Mesenchymal stem cell (in vitro differentiated cells and primary cell): ENCODE measurements around the gene GNG7.
"Not testable (repeated sequence)": the region's sequence is repeated elsewhere in the genome, so short reads cannot be mapped to it uniquely, and the experiment has no call there.

Source experiments
- DNase-seq: peaks from one replicate; pipeline ENCODE4 v3.0.0-alpha.2; 2013
- H2AFZ ChIP-seq: one replicate; pipeline ENCODE4 v1.6.1; 2013; ENCODE audit warnings: low read depth, mild to moderate bottlenecking, control low read depth, inconsistent platforms, low read length, moderate library complexity
- H2AK5ac ChIP-seq: 2 replicates; pipeline ENCODE4 v1.6.1; 2013; ENCODE audit warnings: low read length, moderate library complexity, mild to moderate bottlenecking, inconsistent platforms; ENCODE audit not compliant: severe bottlenecking
- H2BK120ac ChIP-seq: one replicate; pipeline ENCODE4 v1.6.1; 2013; ENCODE audit warnings: low read depth, mild to moderate bottlenecking, inconsistent platforms, low read length, moderate library complexity
- H2BK12ac ChIP-seq, 2 experiments: one replicate each; pipeline ENCODE4 v1.6.1; 2013; ENCODE audit warnings: inconsistent platforms in 2 of 2, low read length in 2 of 2, mild to moderate bottlenecking in 2 of 2, moderate library complexity in 2 of 2, control low read depth in 1 of 2
- H2BK15ac ChIP-seq: one replicate; pipeline ENCODE4 v1.6.1; 2013; ENCODE audit warnings: mild to moderate bottlenecking, low read depth, inconsistent platforms; ENCODE audit not compliant: poor library complexity, severe bottlenecking
- H2BK5ac ChIP-seq: 2 replicates; pipeline ENCODE4 v1.6.1; 2013; ENCODE audit warnings: low read depth, mild to moderate bottlenecking, low read length, control low read depth, inconsistent platforms; ENCODE audit not compliant: poor library complexity, severe bottlenecking
- H3K14ac ChIP-seq, 2 experiments: one replicate each; pipeline ENCODE4 v1.6.1; 2013; ENCODE audit warnings: inconsistent platforms in 2 of 2, low read length in 2 of 2, control low read depth in 1 of 2, mild to moderate bottlenecking in 1 of 2, moderate library complexity in 1 of 2
- H3K18ac ChIP-seq, 2 experiments: one replicate each; pipeline ENCODE4 v1.6.1; 2013; ENCODE audit warnings: inconsistent platforms in 2 of 2, low read length in 2 of 2, control low read depth in 1 of 2, low read depth in 1 of 2, mild to moderate bottlenecking in 1 of 2
- H3K23ac ChIP-seq, 2 experiments: one replicate each; pipeline ENCODE4 v1.6.1; 2013; ENCODE audit warnings: inconsistent platforms in 2 of 2, low read length in 2 of 2, mild to moderate bottlenecking in 2 of 2, moderate library complexity in 2 of 2, control low read depth in 1 of 2
- H3K27ac ChIP-seq: 2 replicates; pipeline ENCODE4 v1.5.1; 2013; ENCODE audit warnings: mild to moderate bottlenecking, moderate library complexity, low read length, control low read depth, inconsistent platforms; ENCODE audit not compliant: poor library complexity, severe bottlenecking
- H3K27me3 ChIP-seq, 2 experiments: 2 replicates each; pipeline versions ENCODE4 v1.6.1 to v1.7.0; 2013; ENCODE audit warnings: low read length in 2 of 2, mild to moderate bottlenecking in 2 of 2, moderate library complexity in 2 of 2, control low read depth in 1 of 2, inconsistent platforms in 1 of 2; ENCODE audit not compliant: control insufficient read depth in 1 of 2, insufficient read depth in 1 of 2
- H3K36me3 ChIP-seq, 2 experiments: 2 replicates each; pipeline versions ENCODE4 v1.6.1 to v1.7.0; 2013; ENCODE audit warnings: low read length in 2 of 2, control low read depth in 1 of 2, inconsistent platforms in 1 of 2, low read depth in 1 of 2, mild to moderate bottlenecking in 1 of 2; ENCODE audit not compliant: insufficient read depth in 2 of 2, control insufficient read depth in 1 of 2
- H3K4ac ChIP-seq, 2 experiments: one replicate each; pipeline ENCODE4 v1.6.1; 2013; ENCODE audit warnings: inconsistent platforms in 2 of 2, low read length in 2 of 2, mild to moderate bottlenecking in 2 of 2, moderate library complexity in 2 of 2, control low read depth in 1 of 2, low read depth in 1 of 2
- H3K4me1 ChIP-seq: 2 replicates; pipeline ENCODE4 v1.6.1; 2013; ENCODE audit warnings: low read depth, low read length, control low read depth; ENCODE audit not compliant: control insufficient read depth, insufficient read depth
- H3K4me2 ChIP-seq: 2 replicates; pipeline ENCODE4 v1.6.1; 2013; ENCODE audit warnings: low read length, mild to moderate bottlenecking, inconsistent platforms; ENCODE audit not compliant: poor library complexity, severe bottlenecking
- H3K4me3 ChIP-seq, 2 experiments: 2 replicates each; pipeline versions ENCODE4 v1.5.1 to v1.7.0; 2013; ENCODE audit warnings: low read length in 2 of 2, mild to moderate bottlenecking in 2 of 2, control low read depth in 1 of 2, low read depth in 1 of 2; ENCODE audit not compliant: insufficient read depth in 1 of 2
- H3K79me1 ChIP-seq: replicated peaks from 2 replicates; pipeline ENCODE4 v1.6.1; 2013; ENCODE audit warnings: mild to moderate bottlenecking, control low read depth, low read length, inconsistent platforms; ENCODE audit not compliant: poor library complexity, severe bottlenecking
- H3K9ac ChIP-seq: 2 replicates; pipeline ENCODE4 v1.7.0; 2013; ENCODE audit warnings: mild to moderate bottlenecking, low read length, moderate library complexity
- H3K9me3 ChIP-seq: 2 replicates; pipeline ENCODE4 v1.7.0; 2013; ENCODE audit warnings: mild to moderate bottlenecking, low read length; ENCODE audit not compliant: control insufficient read depth
- H4K8ac ChIP-seq: one replicate; pipeline ENCODE4 v1.6.1; 2013; ENCODE audit warnings: inconsistent platforms, mild to moderate bottlenecking, low read length, moderate library complexity
- H4K91ac ChIP-seq: one replicate; pipeline ENCODE4 v1.6.1; 2013; ENCODE audit warnings: mild to moderate bottlenecking, low read length, inconsistent platforms
- WGBS: methylation state at CpG from one replicate; pipeline ENCODE4 v1.1.7; 2013; ENCODE audit warnings: mixed read lengths; 5-methylcytosine and 5-hydroxymethylcytosine counted together

The GNG7 gene

DNA sequence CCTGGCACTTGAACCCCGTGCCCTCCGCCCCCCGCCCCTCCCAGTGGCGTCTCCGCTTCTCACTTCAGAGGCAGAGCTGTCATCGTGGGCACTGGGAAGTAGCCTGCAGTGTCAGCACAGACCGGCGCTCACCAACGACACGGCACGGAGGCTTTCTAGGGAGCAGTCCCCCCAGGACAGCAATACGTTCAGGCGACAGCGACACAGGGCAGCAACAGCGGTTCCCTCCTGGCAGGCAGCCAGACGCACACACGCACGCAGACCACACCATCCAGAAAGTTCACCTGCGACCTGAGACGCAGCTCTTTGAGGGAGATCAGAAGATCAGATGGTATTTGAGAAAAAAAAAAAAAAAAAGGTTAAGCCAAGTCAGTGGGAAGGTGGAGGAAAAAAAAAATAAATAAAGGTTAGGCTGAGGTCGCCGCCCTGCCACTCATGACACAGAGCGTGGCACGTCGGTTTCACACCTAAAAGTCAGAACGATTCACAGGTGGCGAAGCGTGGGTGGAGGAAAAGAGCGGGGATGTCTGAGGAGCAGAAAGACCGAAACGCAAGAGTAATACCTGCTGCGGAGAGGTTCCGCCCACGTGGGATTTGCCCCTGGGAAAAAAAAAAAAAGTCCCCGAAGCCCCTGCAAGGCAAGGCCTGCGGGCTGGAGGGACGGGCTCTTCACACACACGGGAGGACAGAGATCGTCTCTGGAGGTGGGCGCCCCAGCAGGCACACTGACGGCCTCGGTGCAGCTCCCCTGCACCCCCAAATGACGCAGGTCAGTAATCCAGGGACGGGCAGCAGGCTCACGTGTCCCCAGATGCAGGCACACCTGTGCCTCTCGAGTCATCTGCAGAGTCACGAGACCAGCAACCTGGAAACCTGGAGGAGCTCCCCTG is 94.5 kb downstream of the GNG7 start:
- peaks cover 5 to 22% of the 10 kb centered on the region in 2 experiments for H3K27me3 ChIP-seq
- H2BK120ac ChIP-seq = no peak overlapping the region
- H4K91ac ChIP-seq = no peak overlapping the region
- H4K8ac ChIP-seq = no peak overlapping the region
- H2AK5ac ChIP-seq = no peak overlapping the region
- no peak overlapping the region for H2BK15ac ChIP-seq
- no peak overlapping the region for H3K4me2 ChIP-seq
- H3K36me3 ChIP-seq = no peaks in the 10 kb centered on the region
- H3K9ac ChIP-seq = no peak overlapping the region
- no peak for DNase-seq
- H2AFZ ChIP-seq = no peak overlapping the region
- H3K27ac ChIP-seq = no peak overlapping the region
- WGBS = 80% methylated on average over 47 of the region's 47 CpGs
- no peak overlapping the region for H2BK5ac ChIP-seq
- H3K23ac ChIP-seq = no peak overlapping the region
- H3K4me1 ChIP-seq = peaks cover 10% of the 10 kb centered on the region
- H3K18ac ChIP-seq = no peak overlapping the region
- H3K4me3 ChIP-seq = no peak overlapping the region
- H3K14ac ChIP-seq = no peak overlapping the region
- H3K4ac ChIP-seq = no peak overlapping the region
- H3K79me1 ChIP-seq = no peaks in the 10 kb centered on the region
- H3K9me3 ChIP-seq = no peaks in the 10 kb centered on the region
- H2BK12ac ChIP-seq = no peak overlapping the region

DNA sequence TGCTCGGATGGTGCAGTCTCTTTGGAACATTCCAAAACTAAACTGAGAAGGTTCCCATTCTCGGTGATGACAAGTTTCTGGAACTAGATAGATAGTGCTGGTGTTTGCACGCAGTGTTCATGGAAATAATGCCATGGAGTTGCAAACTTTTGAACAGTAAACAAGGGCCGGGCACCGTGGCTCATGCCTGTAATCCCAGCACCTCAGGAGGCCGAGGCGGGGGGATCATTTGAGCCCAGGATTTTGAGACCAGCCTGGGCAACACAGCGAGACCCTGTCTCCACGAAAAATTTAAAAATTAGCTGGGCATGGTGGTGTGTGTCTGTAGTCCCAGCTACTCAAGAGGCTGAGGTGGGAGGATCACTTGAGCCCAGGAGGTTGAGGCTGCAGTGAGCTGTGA is 95.7 kb downstream of the GNG7 start:
- not testable (repeated sequence) for DNase-seq, H3K27ac ChIP-seq, H3K9me3 ChIP-seq, H2AK5ac ChIP-seq, H2BK15ac ChIP-seq, H3K4me3 ChIP-seq, H3K4ac ChIP-seq, H3K14ac ChIP-seq, H3K4me2 ChIP-seq, H3K79me1 ChIP-seq, H3K36me3 ChIP-seq, H3K9ac ChIP-seq, H3K23ac ChIP-seq, H4K91ac ChIP-seq, H3K18ac ChIP-seq, H2BK5ac ChIP-seq, H2BK120ac ChIP-seq, H4K8ac ChIP-seq, H2BK12ac ChIP-seq, H2AFZ ChIP-seq
- H3K27me3 ChIP-seq = peaks cover 5 to 22% of the 10 kb centered on the region in 2 experiments
- 91% methylated on average over 9 of the region's 9 CpGs for WGBS
- peaks cover 11% of the 10 kb centered on the region for H3K4me1 ChIP-seq

DNA sequence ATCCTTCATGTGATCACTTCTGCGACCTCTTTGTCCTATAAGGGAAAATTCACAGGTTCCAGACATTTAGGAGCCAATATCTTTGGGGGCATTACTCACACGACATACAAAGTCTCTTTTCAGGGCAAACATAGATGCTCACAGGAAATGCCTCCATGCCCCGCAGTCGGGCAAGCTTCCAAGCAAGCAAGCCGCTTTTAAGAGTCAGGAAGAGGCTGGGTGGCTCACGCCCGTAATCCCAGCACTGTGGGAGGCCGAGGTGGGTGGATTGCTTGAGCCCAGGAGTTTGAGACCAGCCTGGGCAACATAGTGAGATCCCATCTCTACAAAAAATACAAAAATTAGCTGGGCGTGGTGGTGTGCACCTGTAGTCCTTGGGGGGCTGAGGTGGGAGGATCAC is 96.6 kb downstream of the GNG7 start:
- 84% methylated on average over 8 of the region's 9 CpGs for WGBS
- H3K27ac ChIP-seq, H3K4me1 ChIP-seq, H3K23ac ChIP-seq, H3K36me3 ChIP-seq, H3K4me2 ChIP-seq, H3K14ac ChIP-seq, H3K9me3 ChIP-seq, DNase-seq, H2BK15ac ChIP-seq, H3K9ac ChIP-seq, H3K18ac ChIP-seq, H4K8ac ChIP-seq, H2AFZ ChIP-seq, H2BK12ac ChIP-seq, H3K4me3 ChIP-seq, H2BK5ac ChIP-seq, H2BK120ac ChIP-seq, H2AK5ac ChIP-seq, H4K91ac ChIP-seq, H3K4ac ChIP-seq, H3K79me1 ChIP-seq: not testable (repeated sequence)
- peaks cover 5 to 25% of the 10 kb centered on the region in 2 experiments for H3K27me3 ChIP-seq

DNA sequence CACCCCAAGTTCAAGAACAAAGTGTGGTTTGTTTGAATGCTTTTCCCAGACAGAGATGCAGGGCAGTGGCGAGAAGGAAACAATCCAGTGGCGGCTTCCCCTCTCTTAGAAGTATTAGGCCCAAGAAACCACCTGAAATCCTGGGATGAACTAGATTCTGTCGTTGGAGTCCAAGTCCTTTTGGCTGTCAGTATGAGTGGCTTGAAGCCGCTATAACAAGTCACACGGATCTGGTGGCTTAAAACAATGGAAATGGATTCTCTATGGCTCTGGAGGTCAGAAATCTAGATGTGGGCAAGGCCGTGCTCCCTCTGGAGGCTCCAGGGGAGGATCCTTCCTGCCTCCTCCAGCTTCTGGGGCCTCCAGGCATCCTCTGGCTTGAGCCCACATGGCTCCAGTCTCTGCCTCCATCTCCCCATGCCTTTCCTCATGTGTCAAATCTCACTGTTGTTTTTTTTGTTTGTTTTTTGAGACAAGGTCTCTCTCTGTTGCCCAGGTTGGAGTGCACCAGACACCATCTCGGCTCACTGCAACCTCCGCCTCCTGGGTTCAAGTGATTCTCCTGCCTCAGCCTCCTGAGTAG is 97.7 kb downstream of the GNG7 start:
- no peaks in the 10 kb centered on the region for H3K9me3 ChIP-seq
- peaks cover 5 to 28% of the 10 kb centered on the region in 2 experiments for H3K27me3 ChIP-seq
- H3K4ac ChIP-seq = no peak overlapping the region
- no peak overlapping the region for H2BK5ac ChIP-seq
- no peak overlapping the region for H3K23ac ChIP-seq
- H2BK12ac ChIP-seq = no peak overlapping the region
- no peak overlapping the region for H3K14ac ChIP-seq
- DNase-seq = no peak
- 93% methylated on average over 8 of the region's 8 CpGs for WGBS
- no peak overlapping the region for H3K18ac ChIP-seq
- H3K4me2 ChIP-seq = no peak overlapping the region
- no peak overlapping the region for H2AFZ ChIP-seq
- H3K79me1 ChIP-seq = no peaks in the 10 kb centered on the region
- no peak overlapping the region for H4K8ac ChIP-seq
- H4K91ac ChIP-seq = no peak overlapping the region
- no peaks in the 10 kb centered on the region for H3K36me3 ChIP-seq
- H2BK15ac ChIP-seq = no peak overlapping the region
- peaks cover 8% of the 10 kb centered on the region for H3K4me1 ChIP-seq
- no peak overlapping the region for H3K4me3 ChIP-seq
- no peak overlapping the region for H2BK120ac ChIP-seq
- no peak overlapping the region for H3K27ac ChIP-seq
- no peak overlapping the region for H3K9ac ChIP-seq
- no peak overlapping the region for H2AK5ac ChIP-seq
